Endothelial cell of umbilical vein (primary cell): ENCODE results near the gene SULT1E1. TPM values are rescaled to one million over a fixed set of nuclear protein-coding genes. Genes with fewer than 3 reads are reported as not detected.

Experiments
- BruUV-seq: library from RNA; stranded (reverse); fragments of 400-500 nt; replicated peaks from 2 replicates; lab custom pipeline; 2021; lab: Mats Ljungman, UMichigan
- CTCF ChIA-PET: fragments of 300-600, 350-600 bp; sonication (Branson Sonifier 250); formaldehyde crosslinking; loops from one replicate; lab custom pipeline; 2021; ENCODE audit warnings: antibody characterized with exemption, inconsistent platforms; lab: Charles Lee
- POLR2A ChIA-PET: fragments of 300-600, 350-600 bp; sonication (Branson Sonifier 250); formaldehyde crosslinking; loops from one replicate; lab custom pipeline; 2021; ENCODE audit warnings: antibody characterized with exemption, inconsistent platforms; lab: Charles Lee
- DNase-seq: peaks from one replicate; pipeline ENCODE4 v3.0.0-alpha.2; 2011; ENCODE audit warnings: low read depth, low spot score
- FAIRE-seq: peaks from 2 replicates; lab custom pipeline; 2011; peaks lifted over from hg19 to GRCh38; lab: Jason Lieb, UNC
- H2AFZ ChIP-seq: 2 replicates; pipeline ENCODE4 v1.6.0; 2012; ENCODE audit warnings: low read depth, low read length, control low read depth, inconsistent platforms
- H3K27ac ChIP-seq: 2 replicates; pipeline ENCODE4 v1.5.1; 2011; ENCODE audit warnings: low read depth, mild to moderate bottlenecking, control low read depth, low read length, moderate library complexity; ENCODE audit not compliant: insufficient read depth
- H3K27me3 ChIP-seq, 2 experiments: 2 replicates each; pipeline versions ENCODE4 v1.6.0 to v1.6.1; 2011; ENCODE audit warnings: low read length in 2 of 2, mixed read lengths in 1 of 2; ENCODE audit not compliant: control insufficient read depth in 2 of 2, insufficient read depth in 2 of 2
- H3K36me3 ChIP-seq, 2 experiments: 2 replicates in 1 of 2; 3 replicates in 1 of 2; pipeline ENCODE4 v1.5.1; 2011; ENCODE audit warnings: low read length in 2 of 2, mild to moderate bottlenecking in 1 of 2, moderate library complexity in 1 of 2; ENCODE audit not compliant: control insufficient read depth in 2 of 2, insufficient read depth in 2 of 2; ENCODE audit errors: extremely low read depth in 1 of 2
- H3K4me1 ChIP-seq: 3 replicates; pipeline ENCODE4 v1.5.1; 2011; ENCODE audit warnings: mild to moderate bottlenecking, low read length; ENCODE audit not compliant: control insufficient read depth, insufficient read depth; ENCODE audit errors: extremely low read depth
- H3K4me2 ChIP-seq: 2 replicates; pipeline ENCODE4 v1.6.1; 2011; ENCODE audit warnings: low read length, control low read depth, mixed read lengths; ENCODE audit not compliant: insufficient read depth
- H3K4me3 ChIP-seq, 3 experiments: fragments of 200-600 bp in 1 of 3; sonication (generic), shearing (Covaris generic) in 1 of 3; replicated peaks in 1 of 3; 2 replicates each; pipeline ENCODE4 v1.5.1; 2011 to 2016; ENCODE audit warnings: control low read depth in 3 of 3, low read length in 3 of 3, mild to moderate bottlenecking in 2 of 3, inconsistent platforms in 1 of 3, low read depth in 1 of 3, moderate library complexity in 1 of 3; ENCODE audit not compliant: insufficient read depth in 1 of 3
- H3K79me2 ChIP-seq: 2 replicates; pipeline ENCODE4 v1.6.0; 2012; ENCODE audit warnings: low read length, inconsistent platforms; ENCODE audit not compliant: control insufficient read depth, insufficient read depth
- H3K9ac ChIP-seq: replicated peaks from 2 replicates; pipeline ENCODE3; 2011; ENCODE audit warnings: low read length, control low read depth; ENCODE audit not compliant: insufficient read depth; ENCODE audit errors: extremely low read depth
- H3K9me1 ChIP-seq: replicated peaks from 3 replicates; pipeline ENCODE4 v1.6.0; 2011; ENCODE audit warnings: mild to moderate bottlenecking, low read length; ENCODE audit not compliant: control insufficient read depth, insufficient read depth; ENCODE audit errors: extremely low read depth
- H3K9me3 ChIP-seq: replicated peaks from 2 replicates; pipeline ENCODE4 v1.5.1; 2012; ENCODE audit warnings: low read length, inconsistent platforms; ENCODE audit not compliant: control insufficient read depth, insufficient read depth
- H4K20me1 ChIP-seq: replicated peaks from 2 replicates; pipeline ENCODE3; 2011; ENCODE audit warnings: mild to moderate bottlenecking, low read length; ENCODE audit not compliant: control insufficient read depth, insufficient read depth; ENCODE audit errors: extremely low read depth
- EZH2 ChIP-seq: IDR thresholded peaks from 2 replicates; pipeline ENCODE4 v1.6.1; 2012; ENCODE audit warnings: borderline replicate concordance, low read depth, mild to moderate bottlenecking, moderate library complexity, low read length, inconsistent platforms; ENCODE audit not compliant: severe bottlenecking
- FOS ChIP-seq: IDR thresholded peaks from 2 replicates; pipeline ENCODE4 v1.6.1; 2011; ENCODE audit warnings: mild to moderate bottlenecking, low read length, moderate library complexity, borderline replicate concordance; ENCODE audit not compliant: insufficient read depth
- GATA2 ChIP-seq: IDR thresholded peaks from 2 replicates; pipeline ENCODE4 v1.7.0; 2011; ENCODE audit warnings: low read depth, mild to moderate bottlenecking, moderate library complexity, mixed read lengths, low read length; ENCODE audit not compliant: insufficient read length, insufficient read depth
- JUN ChIP-seq: IDR thresholded peaks from 2 replicates; pipeline ENCODE4 v1.6.1; 2011; ENCODE audit warnings: borderline replicate concordance, low read depth; ENCODE audit not compliant: insufficient read length, insufficient read depth
- MYC ChIP-seq: IDR thresholded peaks from one replicate; pipeline ENCODE4 v1.6.1; 2011; ENCODE audit warnings: mild to moderate bottlenecking, low read depth, low read length
- POLR2A ChIP-seq: IDR thresholded peaks from 2 replicates; pipeline ENCODE4 v1.6.1; 2012; ENCODE audit warnings: low read depth, mild to moderate bottlenecking, control low read depth, low read length
- POLR2AphosphoS5 ChIP-seq: IDR thresholded peaks from 2 replicates; pipeline ENCODE4 v1.6.1; 2012; ENCODE audit warnings: low read depth, mild to moderate bottlenecking, control low read depth, low read length, moderate library complexity; ENCODE audit not compliant: insufficient read depth
- dilution Hi-C: fragments of 300-500 bp; cut with MboI; formaldehyde crosslinking; loops from one replicate; pipeline ENCODE4 v1.15.0; 2019; ENCODE audit warnings: low sequenced_read_pairs; ENCODE audit not compliant: extremely low pct_ligation_motif_present
- intact Hi-C: fragments of 100-400 bp; cut with micrococcal nuclease; formaldehyde crosslinking; loops from one replicate; pipeline ENCODE4 v1.10.0; 2022
- polyA plus RNA-seq, 4 experiments: library from polyadenylated mRNA; depleted of rRNA in 3 of 4; stranded (reverse) in 3 of 4; unstranded in 1 of 4; fragments of >200 nt; gene quantifications; 2 replicates each; pipeline versions ENCODE4 v1.2.1 to v1.2.3, GENCODE V29; 2011 to 2012; ENCODE audit warnings: missing spikeins in 1 of 4
- total RNA-seq: library from RNA; stranded (reverse); gene quantifications from 2 replicates; pipeline ENCODE4 v1.2.3, GENCODE V29; 2021
- TF ChIP-seq, protein P1 (sequence below), 2 donors: IDR thresholded peaks; 1 replicate in 1 of 2; 2 replicates in 1 of 2; pipeline ENCODE4 v1.5.1; 2011; ENCODE audit warnings: low read length in 2 of 2, mild to moderate bottlenecking in 2 of 2, moderate library complexity in 2 of 2, control low read depth in 1 of 2, inconsistent platforms in 1 of 2, low read depth in 1 of 2; ENCODE audit not compliant: insufficient read depth in 1 of 2; ENCODE audit errors: extremely low read depth in 1 of 2
- TF ChIP-seq, protein P2 (sequence below): IDR thresholded peaks from 2 replicates; pipeline ENCODE4 v1.6.1; 2011; ENCODE audit not compliant: insufficient read depth, insufficient read length

The SULT1E1 gene
- total and polyA plus RNA-seq, 2 donors (not counting 3 experiments of a cell fraction or from before 2014, with no cell fraction given) = 25.8 to 34.5 TPM

GRCh38 chr4:69877453-69877852 lies 17.5 kb upstream of the SULT1E1 start:
- H2AFZ ChIP-seq = peak overlapping the region; percentile 31
- no peak overlapping the region for H3K9ac ChIP-seq
- H3K27me3 ChIP-seq = no peaks in the 10 kb centered on the region
- no peaks in the 10 kb centered on the region for H3K9me1 ChIP-seq
- peaks cover 6% of the 10 kb centered on the region for H3K4me1 ChIP-seq
- ChIA-PET CTCF (interaction anchor here (0.9 to 6.3 kb wide), 3 partner anchors 54 to 306 kb away, joined by 3 to 105 read pairs (median 11); no protein-coding TSS in a partner anchor), POLR2A (no interaction called here)
- dilution Hi-C loops (no loop called here), intact Hi-C loops (no loop called here)
- TF ChIP-seq, protein P1, sequence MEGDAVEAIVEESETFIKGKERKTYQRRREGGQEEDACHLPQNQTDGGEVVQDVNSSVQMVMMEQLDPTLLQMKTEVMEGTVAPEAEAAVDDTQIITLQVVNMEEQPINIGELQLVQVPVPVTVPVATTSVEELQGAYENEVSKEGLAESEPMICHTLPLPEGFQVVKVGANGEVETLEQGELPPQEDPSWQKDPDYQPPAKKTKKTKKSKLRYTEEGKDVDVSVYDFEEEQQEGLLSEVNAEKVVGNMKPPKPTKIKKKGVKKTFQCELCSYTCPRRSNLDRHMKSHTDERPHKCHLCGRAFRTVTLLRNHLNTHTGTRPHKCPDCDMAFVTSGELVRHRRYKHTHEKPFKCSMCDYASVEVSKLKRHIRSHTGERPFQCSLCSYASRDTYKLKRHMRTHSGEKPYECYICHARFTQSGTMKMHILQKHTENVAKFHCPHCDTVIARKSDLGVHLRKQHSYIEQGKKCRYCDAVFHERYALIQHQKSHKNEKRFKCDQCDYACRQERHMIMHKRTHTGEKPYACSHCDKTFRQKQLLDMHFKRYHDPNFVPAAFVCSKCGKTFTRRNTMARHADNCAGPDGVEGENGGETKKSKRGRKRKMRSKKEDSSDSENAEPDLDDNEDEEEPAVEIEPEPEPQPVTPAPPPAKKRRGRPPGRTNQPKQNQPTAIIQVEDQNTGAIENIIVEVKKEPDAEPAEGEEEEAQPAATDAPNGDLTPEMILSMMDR (IDR thresholded peaks at IDR 0.05; ENCODE audit: extremely low read depth in 1 of 2, insufficient read depth in 1 of 2, low read depth in 1 of 2, low read length in 2 of 2) = no peak
- no peak overlapping the region for H3K4me3 ChIP-seq
- no peaks in the 10 kb centered on the region for H3K79me2 ChIP-seq
- DNase-seq = no peak
- no peaks in the 10 kb centered on the region for H3K9me3 ChIP-seq
- H3K36me3 ChIP-seq = no peaks in the 10 kb centered on the region
- BruUV-seq = no TSS peak
- H3K4me2 ChIP-seq = no peak overlapping the region
- no peak overlapping the region for H3K27ac ChIP-seq
- H4K20me1 ChIP-seq = no peaks in the 10 kb centered on the region
- no peak for FAIRE-seq

DNA sequence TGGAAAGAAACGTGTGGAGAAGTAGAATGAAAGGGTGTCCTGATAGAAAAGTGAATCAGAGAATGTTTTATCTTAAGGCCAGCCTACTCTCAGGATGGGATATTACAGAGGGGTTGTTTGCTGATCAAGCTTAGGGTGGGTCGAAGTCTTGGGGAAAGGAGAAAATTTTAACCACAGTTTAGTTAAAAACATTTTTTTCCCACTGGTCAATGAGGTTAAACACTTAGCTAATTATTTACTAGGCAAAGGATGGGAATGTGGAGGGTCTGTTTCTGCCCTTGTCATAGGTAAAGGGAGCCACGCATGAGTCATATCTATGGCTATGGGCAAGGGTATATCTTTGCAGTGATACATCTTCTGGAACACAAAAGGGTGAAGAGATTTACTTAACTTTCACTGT lies 16.1 kb upstream of the SULT1E1 start:
- no peaks in the 10 kb centered on the region for H4K20me1 ChIP-seq
- dilution Hi-C loops = no loop called here
- H3K79me2 ChIP-seq = no peaks in the 10 kb centered on the region
- H3K9me3 ChIP-seq = no peaks in the 10 kb centered on the region
- no peaks in the 10 kb centered on the region for H3K27me3 ChIP-seq
- H3K27ac ChIP-seq = no peak overlapping the region
- H3K4me1 ChIP-seq = peaks cover 3% of the 10 kb centered on the region
- no TSS peak for BruUV-seq
- H3K4me2 ChIP-seq = no peak overlapping the region
- POLR2A ChIA-PET = no interaction called here
- TF ChIP-seq POLR2AphosphoS5 = no peak
- TF ChIP-seq, protein P2, sequence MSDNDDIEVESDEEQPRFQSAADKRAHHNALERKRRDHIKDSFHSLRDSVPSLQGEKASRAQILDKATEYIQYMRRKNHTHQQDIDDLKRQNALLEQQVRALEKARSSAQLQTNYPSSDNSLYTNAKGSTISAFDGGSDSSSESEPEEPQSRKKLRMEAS = no peak
- no peak for TF ChIP-seq POLR2A
- no peak for TF ChIP-seq EZH2
- TF ChIP-seq JUN = no peak
- TF ChIP-seq FOS = no peak
- TF ChIP-seq, protein P1 (IDR thresholded peaks at IDR 0.05; ENCODE audit: extremely low read depth in 1 of 2, insufficient read depth in 1 of 2, low read depth in 1 of 2, low read length in 2 of 2) = no peak
- TF ChIP-seq GATA2 = no peak
- no peak for TF ChIP-seq MYC
- no peak overlapping the region for H3K4me3 ChIP-seq
- FAIRE-seq = no peak
- intact Hi-C loops = no loop called here
- peak overlapping the region; percentile 26 for H2AFZ ChIP-seq
- CTCF ChIA-PET = interaction anchor here (1.3 to 2.8 kb wide), 2 partner anchors 26 to 52 kb away, joined by 3 to 11 read pairs; no protein-coding TSS in a partner anchor
- H3K9me1 ChIP-seq = no peaks in the 10 kb centered on the region
- H3K36me3 ChIP-seq = no peaks in the 10 kb centered on the region
- H3K9ac ChIP-seq = no peak overlapping the region
- DNase-seq = no peak
